IMR-90 (cell line): ENCODE measurements around the gene ZSCAN10. TPM values are rescaled to one million over a fixed set of nuclear protein-coding genes. Genes with fewer than 3 reads are reported as not detected.

Experiments used
- ATAC-seq: fragments of 200-7000 bp; cut with Tn5 transposase; 2 replicates; pipeline ENCODE4 v1.9.1; 2020; ENCODE audit warnings: low read depth, mild to moderate bottlenecking, moderate library complexity
- BruUV-seq: library from RNA; stranded (reverse); fragments of 400-500 nt; replicated peaks from 2 replicates; lab custom pipeline; 2021; lab: Mats Ljungman, UMichigan
- CTCF ChIA-PET: fragments of 300-600 bp; formaldehyde crosslinking; extraction: SDS; loops from one replicate; lab custom pipeline; 2021; ENCODE audit warnings: antibody characterized with exemption; lab: Yijun Ruan, JAX
- POLR2A ChIA-PET: fragments of 300-600 bp; sonication (Branson Sonifier 250); formaldehyde crosslinking; loops from one replicate; lab custom pipeline; 2022; ENCODE audit warnings: antibody characterized with exemption; ENCODE audit not compliant: unreplicated experiment; lab: Charles Lee
- DNase-seq: peaks from one replicate; pipeline ENCODE4 v3.0.0; 2013
- H2AFZ ChIP-seq: replicated peaks from 2 replicates; pipeline ENCODE3; 2013; ENCODE audit warnings: low read length, mild to moderate bottlenecking; ENCODE audit not compliant: poor library complexity
- H2AK5ac ChIP-seq: 2 replicates; pipeline ENCODE4 v1.6.1; 2013; ENCODE audit warnings: low read depth, low read length, inconsistent platforms
- H2AK9ac ChIP-seq: replicated peaks from 2 replicates; pipeline ENCODE3; 2013; ENCODE audit warnings: mild to moderate bottlenecking, low read depth, low read length, moderate library complexity; ENCODE audit not compliant: poor library complexity
- H2BK120ac ChIP-seq: 2 replicates; pipeline ENCODE4 v1.6.1; 2013; ENCODE audit warnings: low read depth, low read length, inconsistent platforms
- H2BK15ac ChIP-seq: 3 replicates; pipeline ENCODE4 v1.6.1; 2013; ENCODE audit warnings: low read depth, low read length, inconsistent platforms
- H2BK20ac ChIP-seq: 2 replicates; pipeline ENCODE4 v1.6.1; 2013; ENCODE audit warnings: low read depth, mild to moderate bottlenecking, inconsistent platforms, low read length, moderate library complexity
- H2BK5ac ChIP-seq: 2 replicates; pipeline ENCODE4 v1.6.1; 2013; ENCODE audit warnings: mild to moderate bottlenecking, low read depth, low read length, inconsistent platforms; ENCODE audit not compliant: poor library complexity, severe bottlenecking
- H3K14ac ChIP-seq: replicated peaks from 2 replicates; pipeline ENCODE4 v1.6.1; 2013; ENCODE audit warnings: low read depth, low read length, inconsistent platforms
- H3K18ac ChIP-seq: 2 replicates; pipeline ENCODE4 v1.6.1; 2013; ENCODE audit warnings: low read depth, low read length, control low read depth
- H3K23ac ChIP-seq: 2 replicates; pipeline ENCODE4 v1.6.1; 2013; ENCODE audit warnings: low read depth, low read length, inconsistent platforms
- H3K27ac ChIP-seq: 2 replicates; pipeline ENCODE4 v1.5.1; 2013; ENCODE audit warnings: mild to moderate bottlenecking, control low read depth, low read length; ENCODE audit not compliant: insufficient read depth
- H3K27me3 ChIP-seq: 2 replicates; pipeline ENCODE4 v1.6.1; 2013; ENCODE audit warnings: low read length; ENCODE audit not compliant: control insufficient read depth, insufficient read depth
- H3K36me3 ChIP-seq: 2 replicates; pipeline ENCODE4 v1.6.1; 2013; ENCODE audit warnings: low read length, mixed read lengths; ENCODE audit not compliant: control insufficient read depth, insufficient read depth
- H3K4ac ChIP-seq: 2 replicates; pipeline ENCODE4 v1.6.1; 2013; ENCODE audit warnings: low read depth, low read length, inconsistent platforms
- H3K4me1 ChIP-seq: 2 replicates; pipeline ENCODE4 v1.6.1; 2013; ENCODE audit warnings: low read length, mixed read lengths; ENCODE audit not compliant: control insufficient read depth, insufficient read depth
- H3K4me2 ChIP-seq: 2 replicates; pipeline ENCODE4 v1.6.1; 2013; ENCODE audit warnings: low read depth, mild to moderate bottlenecking, control low read depth, low read length, moderate library complexity
- H3K4me3 ChIP-seq: 2 replicates; pipeline ENCODE4 v1.5.1; 2013; ENCODE audit warnings: low read depth, mild to moderate bottlenecking, control low read depth, low read length, moderate library complexity; ENCODE audit not compliant: insufficient read depth
- H3K56ac ChIP-seq: 2 replicates; pipeline ENCODE4 v1.6.1; 2013; ENCODE audit warnings: low read length, inconsistent platforms; ENCODE audit not compliant: insufficient read depth; ENCODE audit errors: extremely low read depth
- H3K79me1 ChIP-seq, 2 experiments: 2 replicates each; pipeline ENCODE4 v1.6.1; 2013; ENCODE audit warnings: low read length in 2 of 2, inconsistent platforms in 1 of 2, low read depth in 1 of 2
- H3K9ac ChIP-seq: 2 replicates; pipeline ENCODE4 v1.6.1; 2013; ENCODE audit warnings: low read depth, low read length, control low read depth
- H3K9me1 ChIP-seq: 2 replicates; pipeline ENCODE4 v1.6.1; 2013; ENCODE audit warnings: low read length, inconsistent platforms; ENCODE audit not compliant: insufficient read depth
- H3K9me3 ChIP-seq: 2 replicates; pipeline ENCODE4 v1.6.1; 2013; ENCODE audit warnings: low read length; ENCODE audit not compliant: control insufficient read depth, insufficient read depth
- H4K20me1 ChIP-seq: 2 replicates; pipeline ENCODE4 v1.6.1; 2013; ENCODE audit warnings: low read length, inconsistent platforms; ENCODE audit not compliant: insufficient read depth
- H4K5ac ChIP-seq: 2 replicates; pipeline ENCODE4 v1.6.1; 2013; ENCODE audit warnings: mild to moderate bottlenecking, low read depth, low read length, control low read depth
- H4K8ac ChIP-seq, 2 experiments: 2 replicates each; pipeline ENCODE4 v1.6.1; 2013; ENCODE audit warnings: low read depth in 2 of 2, low read length in 2 of 2, control low read depth in 1 of 2, inconsistent platforms in 1 of 2
- H4K91ac ChIP-seq: 2 replicates; pipeline ENCODE4 v1.6.1; 2013; ENCODE audit warnings: low read depth, low read length, inconsistent platforms; ENCODE audit not compliant: insufficient read depth
- BHLHE40 ChIP-seq: fragments of 150-350 bp; IDR thresholded peaks from 2 replicates; pipeline ENCODE4 v1.6.1; 2016; ENCODE audit warnings: mild to moderate bottlenecking, low read depth, low read length
- CEBPB ChIP-seq: IDR thresholded peaks from 2 replicates; pipeline ENCODE4 v1.6.1; 2012; ENCODE audit warnings: low read depth, low read length, improper control_type of control experiment
- CHD1 ChIP-seq: IDR thresholded peaks from 2 replicates; pipeline ENCODE4 v1.6.1; 2012; ENCODE audit warnings: low read depth, low read length, improper control_type of control experiment
- FOS ChIP-seq: fragments of 150-350 bp; IDR thresholded peaks from 2 replicates; pipeline ENCODE4 v1.6.1; 2016; ENCODE audit warnings: low read depth, low read length
- MAFK ChIP-seq: IDR thresholded peaks from 2 replicates; pipeline ENCODE4 v1.6.1; 2012; ENCODE audit warnings: low read depth, low read length, improper control_type of control experiment
- MAZ ChIP-seq: IDR thresholded peaks from 2 replicates; pipeline ENCODE4 v1.6.1; 2012; ENCODE audit warnings: low read depth, mild to moderate bottlenecking, low read length, improper control_type of control experiment, moderate library complexity, borderline replicate concordance
- MXI1 ChIP-seq: IDR thresholded peaks from 2 replicates; pipeline ENCODE4 v1.6.1; 2012; ENCODE audit warnings: low read depth, mild to moderate bottlenecking, low read length, moderate library complexity, borderline replicate concordance
- NFE2L2 ChIP-seq: fragments of 150-350 bp; IDR thresholded peaks from 2 replicates; pipeline ENCODE4 v1.6.1; 2016; ENCODE audit warnings: low read depth, mild to moderate bottlenecking, low read length
- POLR2A ChIP-seq: IDR thresholded peaks from 2 replicates; pipeline ENCODE4 v1.6.1; 2012; ENCODE audit warnings: mild to moderate bottlenecking, low read depth, low read length
- RAD21 ChIP-seq: IDR thresholded peaks from 2 replicates; pipeline ENCODE4 v1.6.1; 2012; ENCODE audit warnings: low read length, improper control_type of control experiment
- RCOR1 ChIP-seq: IDR thresholded peaks from 2 replicates; pipeline ENCODE4 v1.6.1; 2012; ENCODE audit warnings: mild to moderate bottlenecking, low read length, improper control_type of control experiment; ENCODE audit not compliant: insufficient replicate concordance
- RFX5 ChIP-seq: IDR thresholded peaks from 2 replicates; pipeline ENCODE4 v1.8.0; 2012; ENCODE audit warnings: low read depth, mild to moderate bottlenecking, low read length, moderate library complexity
- SMC3 ChIP-seq: fragments of 150-350 bp; IDR thresholded peaks from 2 replicates; pipeline ENCODE4 v1.6.1; 2016; ENCODE audit warnings: low read depth, mild to moderate bottlenecking, antibody characterized with exemption, low read length, moderate library complexity
- WGBS, 2 experiments: methylation state at CpG; one replicate each; pipeline versions ENCODE4 v1.1.5 to v1.1.7; 2013; ENCODE audit warnings: missing lambda C conversion rate in 2 of 2; ENCODE audit not compliant: insufficient read length in 1 of 2; ENCODE audit errors: extremely low coverage in 2 of 2; 5-methylcytosine and 5-hydroxymethylcytosine counted together
- dilution Hi-C: fragments of 300-500 bp; cut with HindIII; formaldehyde crosslinking; loops from one replicate; pipeline ENCODE4 v1.14.3; 2018; ENCODE audit warnings: low sequenced_read_pairs; ENCODE audit not compliant: unreplicated experiment
- in situ Hi-C: fragments of 300-500 bp; cut with MboI; formaldehyde crosslinking; loops from 3 replicates; pipeline ENCODE4 v1.14.3; 2019; ENCODE audit warnings: low sequenced_read_pairs, inconsistent platforms, mixed read lengths
- intact Hi-C: fragments of 100-400 bp; cut with micrococcal nuclease; formaldehyde crosslinking; loops from 2 replicates; pipeline ENCODE4 v1.10.0; 2022
- polyA plus RNA-seq, 3 experiments: library from polyadenylated mRNA; depleted of rRNA; stranded (reverse); fragments of >200 nt; gene quantifications; 2 replicates each; pipeline ENCODE4 v1.2.3, GENCODE V29; 2012; ENCODE audit warnings: low replicate concordance in 1 of 3
- total RNA-seq: library from RNA; depleted of rRNA; stranded (reverse); fragments of >200 nt; gene quantifications from 2 replicates; pipeline ENCODE4 v1.2.3, GENCODE V29; 2012
- TF ChIP-seq, protein P1 (sequence below): fragments of 150-350 bp; IDR thresholded peaks from 2 replicates; pipeline ENCODE4 v1.6.1; 2016; ENCODE audit warnings: low read depth, mild to moderate bottlenecking, low read length, moderate library complexity, borderline replicate concordance
- TF ChIP-seq, protein P2 (sequence below): conservative IDR thresholded peaks from 2 replicates; pipeline ENCODE4 v1.5.1; 2012; ENCODE audit warnings: mild to moderate bottlenecking, low read depth, low read length, improper control_type of control experiment
- TF ChIP-seq, protein P3 (sequence below): fragments of 150-350 bp; IDR thresholded peaks from 2 replicates; pipeline ENCODE4 v1.6.1; 2017; ENCODE audit warnings: mild to moderate bottlenecking, antibody characterized with exemption, low read length, low read depth

Gene ZSCAN10
- total and polyA plus RNA-seq, 2 of the 4 experiments (the other 2 are of a cell fraction): not detected

DNA sequence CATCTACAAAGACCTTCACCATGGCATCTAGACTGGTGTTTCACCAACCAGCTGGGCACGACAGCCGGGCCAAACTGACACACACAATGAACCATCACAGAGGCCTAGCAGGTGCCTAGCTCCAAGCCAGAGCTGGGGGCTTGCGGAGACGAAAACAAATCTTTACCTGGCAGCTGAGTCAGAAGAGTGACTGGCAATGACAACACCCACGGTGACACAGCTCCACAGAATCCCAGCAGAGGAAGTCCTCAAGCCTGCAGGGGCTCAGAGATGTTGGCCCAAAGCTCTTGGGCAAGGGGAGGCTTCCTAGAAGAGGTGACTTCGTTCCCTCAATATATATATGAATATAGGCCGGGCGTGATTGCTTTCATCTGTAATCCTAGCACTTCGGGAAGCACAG, 47.6 kb downstream of the ZSCAN10 start:
- no TSS peak for BruUV-seq
- H3K9ac ChIP-seq: no peak overlapping the region
- H4K5ac ChIP-seq: no peak overlapping the region
- DNase-seq (no peak), ATAC-seq (no peak)
- intact Hi-C loops (no loop called here), dilution Hi-C loops (no loop called here), in situ Hi-C loops (no loop called here)
- H3K18ac ChIP-seq: no peak overlapping the region
- no peaks in the 10 kb centered on the region; the same call in 1 of the 2 replicates for H3K4me1 ChIP-seq
- H2AFZ ChIP-seq: no peak overlapping the region
- no peak overlapping the region for H3K56ac ChIP-seq
- H2BK5ac ChIP-seq: no peak overlapping the region
- no peak overlapping the region for H3K4ac ChIP-seq
- H4K91ac ChIP-seq: no peak overlapping the region
- H3K14ac ChIP-seq: no peak overlapping the region
- no peak overlapping the region for H3K4me3 ChIP-seq
- no peak overlapping the region for H3K23ac ChIP-seq
- no peak overlapping the region for H2AK9ac ChIP-seq
- no peaks in the 10 kb centered on the region for H3K36me3 ChIP-seq
- no peak overlapping the region for H2BK20ac ChIP-seq
- H3K27me3 ChIP-seq: peaks cover 39% of the 10 kb centered on the region
- H4K8ac ChIP-seq: no peak overlapping the region
- no peak for TF ChIP-seq MXI1
- TF ChIP-seq, protein P1, sequence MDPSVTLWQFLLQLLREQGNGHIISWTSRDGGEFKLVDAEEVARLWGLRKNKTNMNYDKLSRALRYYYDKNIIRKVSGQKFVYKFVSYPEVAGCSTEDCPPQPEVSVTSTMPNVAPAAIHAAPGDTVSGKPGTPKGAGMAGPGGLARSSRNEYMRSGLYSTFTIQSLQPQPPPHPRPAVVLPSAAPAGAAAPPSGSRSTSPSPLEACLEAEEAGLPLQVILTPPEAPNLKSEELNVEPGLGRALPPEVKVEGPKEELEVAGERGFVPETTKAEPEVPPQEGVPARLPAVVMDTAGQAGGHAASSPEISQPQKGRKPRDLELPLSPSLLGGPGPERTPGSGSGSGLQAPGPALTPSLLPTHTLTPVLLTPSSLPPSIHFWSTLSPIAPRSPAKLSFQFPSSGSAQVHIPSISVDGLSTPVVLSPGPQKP: no peak
- TF ChIP-seq POLR2A: no peak
- TF ChIP-seq SMC3: no peak
- TF ChIP-seq MAZ: no peak
- no peak for TF ChIP-seq NFE2L2
- TF ChIP-seq CHD1: no peak
- TF ChIP-seq, protein P2, sequence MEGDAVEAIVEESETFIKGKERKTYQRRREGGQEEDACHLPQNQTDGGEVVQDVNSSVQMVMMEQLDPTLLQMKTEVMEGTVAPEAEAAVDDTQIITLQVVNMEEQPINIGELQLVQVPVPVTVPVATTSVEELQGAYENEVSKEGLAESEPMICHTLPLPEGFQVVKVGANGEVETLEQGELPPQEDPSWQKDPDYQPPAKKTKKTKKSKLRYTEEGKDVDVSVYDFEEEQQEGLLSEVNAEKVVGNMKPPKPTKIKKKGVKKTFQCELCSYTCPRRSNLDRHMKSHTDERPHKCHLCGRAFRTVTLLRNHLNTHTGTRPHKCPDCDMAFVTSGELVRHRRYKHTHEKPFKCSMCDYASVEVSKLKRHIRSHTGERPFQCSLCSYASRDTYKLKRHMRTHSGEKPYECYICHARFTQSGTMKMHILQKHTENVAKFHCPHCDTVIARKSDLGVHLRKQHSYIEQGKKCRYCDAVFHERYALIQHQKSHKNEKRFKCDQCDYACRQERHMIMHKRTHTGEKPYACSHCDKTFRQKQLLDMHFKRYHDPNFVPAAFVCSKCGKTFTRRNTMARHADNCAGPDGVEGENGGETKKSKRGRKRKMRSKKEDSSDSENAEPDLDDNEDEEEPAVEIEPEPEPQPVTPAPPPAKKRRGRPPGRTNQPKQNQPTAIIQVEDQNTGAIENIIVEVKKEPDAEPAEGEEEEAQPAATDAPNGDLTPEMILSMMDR: no peak
- no peak for TF ChIP-seq RFX5
- no peak for TF ChIP-seq CEBPB
- TF ChIP-seq RCOR1: no peak
- no peak for TF ChIP-seq MAFK
- no peak for TF ChIP-seq RAD21
- TF ChIP-seq BHLHE40: no peak
- no peak for TF ChIP-seq FOS
- TF ChIP-seq, protein P3, sequence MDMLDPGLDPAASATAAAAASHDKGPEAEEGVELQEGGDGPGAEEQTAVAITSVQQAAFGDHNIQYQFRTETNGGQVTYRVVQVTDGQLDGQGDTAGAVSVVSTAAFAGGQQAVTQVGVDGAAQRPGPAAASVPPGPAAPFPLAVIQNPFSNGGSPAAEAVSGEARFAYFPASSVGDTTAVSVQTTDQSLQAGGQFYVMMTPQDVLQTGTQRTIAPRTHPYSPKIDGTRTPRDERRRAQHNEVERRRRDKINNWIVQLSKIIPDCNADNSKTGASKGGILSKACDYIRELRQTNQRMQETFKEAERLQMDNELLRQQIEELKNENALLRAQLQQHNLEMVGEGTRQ: no peak
- POLR2A ChIA-PET: no interaction called here
- H2AK5ac ChIP-seq: no peak overlapping the region
- H3K9me1 ChIP-seq: peaks cover 3% of the 10 kb centered on the region; the same call in 1 of the 2 replicates
- H3K79me1 ChIP-seq: no peaks in the 10 kb centered on the region
- H2BK15ac ChIP-seq: no peak overlapping the region
- WGBS, 2 experiments: 59% methylated on average over 2 of the region's 9 CpGs; no CpG with 5 or more reads in 1 of the 2 experiments
- H2BK120ac ChIP-seq: no peak overlapping the region
- H3K27ac ChIP-seq: no peak overlapping the region
- no peak overlapping the region for H3K4me2 ChIP-seq
- CTCF ChIA-PET: no interaction called here
- no peaks in the 10 kb centered on the region for H4K20me1 ChIP-seq
- no peaks in the 10 kb centered on the region for H3K9me3 ChIP-seq
